ENCODE measurements around the gene PLEKHN1.

The PLEKHN1 gene

GRCh38 chr1:998745-998994 lies 32.4 kb downstream of the PLEKHN1 start:
- H3F3A ChIP-seq (ENCODE audit: insufficient read depth, low read length) = no peaks in the 10 kb centered on the region
- H3K36me3 ChIP-seq (replicated peaks; ENCODE audit: insufficient read depth, low read length) = no peaks in the 10 kb centered on the region
- no peak overlapping the region for H3K4me3 ChIP-seq (ENCODE audit: low read length)
- TF ChIP-seq CTCF (IDR thresholded peaks at IDR 0.05; ENCODE audit: low read length) (no peak), EZH2phosphoT487 (IDR thresholded peaks at IDR 0.05; ENCODE audit: low read length) (no peak), EZH2 (optimal IDR thresholded peaks at IDR 0.05; ENCODE audit: low read depth, low read length) (no peak)
- H2AFZ ChIP-seq (ENCODE audit: low read length) = no peak overlapping the region
- H3K27me3 ChIP-seq (replicated peaks; ENCODE audit: insufficient read depth, low read length) = peaks cover 79% of the 10 kb centered on the region
- no peaks in the 10 kb centered on the region for H3K9me2 ChIP-seq (replicated peaks; ENCODE audit: insufficient read depth, low read length)
- no peak for DNase-seq
- no peak overlapping the region for H3K4me2 ChIP-seq (ENCODE audit: low read depth, low read length)
- no peaks in the 10 kb centered on the region for H3K4me1 ChIP-seq (ENCODE audit: low read length)
- H3K9ac ChIP-seq (ENCODE audit: low read length) = no peak overlapping the region
- no peaks in the 10 kb centered on the region for H3K9me3 ChIP-seq (replicated peaks; ENCODE audit: insufficient read depth, low read length)
- no peaks in the 10 kb centered on the region for H4K20me1 ChIP-seq (ENCODE audit: insufficient read depth, low read length)
- H3K79me2 ChIP-seq (ENCODE audit: low read length) = no peaks in the 10 kb centered on the region
- H3K27ac ChIP-seq (ENCODE audit: low read length) = no peak overlapping the region

GRCh38 chr1:998995-999724 lies 32.9 kb downstream of the PLEKHN1 start:
- H3K27ac ChIP-seq (ENCODE audit: low read length) = no peak overlapping the region
- no peak overlapping the region for H2AFZ ChIP-seq (ENCODE audit: low read length)
- no peak for DNase-seq
- H3K27me3 ChIP-seq (replicated peaks; ENCODE audit: insufficient read depth, low read length) = peaks cover 81% of the 10 kb centered on the region
- H3K9ac ChIP-seq (ENCODE audit: low read length) = no peak overlapping the region
- no peak overlapping the region for H3K4me2 ChIP-seq (ENCODE audit: low read depth, low read length)
- H3K79me2 ChIP-seq (ENCODE audit: low read length) = no peaks in the 10 kb centered on the region
- H3K9me2 ChIP-seq (replicated peaks; ENCODE audit: insufficient read depth, low read length) = no peaks in the 10 kb centered on the region
- no peaks in the 10 kb centered on the region for H4K20me1 ChIP-seq (ENCODE audit: insufficient read depth, low read length)
- no peak overlapping the region for H3K4me3 ChIP-seq (ENCODE audit: low read length)
- H3F3A ChIP-seq (ENCODE audit: insufficient read depth, low read length) = no peaks in the 10 kb centered on the region
- TF ChIP-seq CTCF (IDR thresholded peaks at IDR 0.05; ENCODE audit: low read length) = no peak
- no peak for TF ChIP-seq EZH2phosphoT487 (IDR thresholded peaks at IDR 0.05; ENCODE audit: low read length)
- TF ChIP-seq EZH2 (optimal IDR thresholded peaks at IDR 0.05; ENCODE audit: low read depth, low read length) = no peak
- H3K4me1 ChIP-seq (ENCODE audit: low read length) = no peaks in the 10 kb centered on the region
- no peaks in the 10 kb centered on the region for H3K9me3 ChIP-seq (replicated peaks; ENCODE audit: insufficient read depth, low read length)
- no peaks in the 10 kb centered on the region for H3K36me3 ChIP-seq (replicated peaks; ENCODE audit: insufficient read depth, low read length)

GRCh38 chr1:999725-1000356 lies 33.6 kb downstream of the PLEKHN1 start, which contains the start of gene HES4:
HES4 (minus strand) TSS chr1:1000097; CDS start chr1:999973, 124 bp downstream.
- Histone ChIP-seq H3K4me3 (ENCODE audit: low read length) (no peak within 1 kb of the TSS), H3K79me2 (ENCODE audit: low read length) (no peaks in the 10 kb centered on the region), H3F3A (ENCODE audit: insufficient read depth, low read length) (no peaks in the 10 kb centered on the region), H3K9me3 (replicated peaks; ENCODE audit: insufficient read depth, low read length) (no peaks in the 10 kb centered on the region), H2AFZ (ENCODE audit: low read length) (no peak within 1 kb of the TSS), H4K20me1 (ENCODE audit: insufficient read depth, low read length) (no peaks in the 10 kb centered on the region), H3K9me2 (replicated peaks; ENCODE audit: insufficient read depth, low read length) (no peaks in the 10 kb centered on the region), H3K4me1 (ENCODE audit: low read length) (no peaks in the 10 kb centered on the region), H3K36me3 (replicated peaks; ENCODE audit: insufficient read depth, low read length) (no peaks in the 10 kb centered on the region), H3K9ac (ENCODE audit: low read length) (no peak within 1 kb of the TSS), H3K27ac (ENCODE audit: low read length) (no peak within 1 kb of the TSS), H3K27me3 (replicated peaks; ENCODE audit: insufficient read depth, low read length) (peaks cover 81% of the 10 kb centered on the region), H3K4me2 (ENCODE audit: low read depth, low read length) (no peak within 1 kb of the TSS)
- DNase-seq = no peak
- TF ChIP-seq EZH2phosphoT487 (IDR thresholded peaks at IDR 0.05; ENCODE audit: low read length) (no peak), CTCF (IDR thresholded peaks at IDR 0.05; ENCODE audit: low read length) (no peak)
